ENCODE results near the gene DIPK1C. TPM values are rescaled to one million over a fixed set of nuclear protein-coding genes. Genes with fewer than 3 reads are reported as not detected.

DIPK1C gene
- total RNA-seq, 4 donors from 2014 or later: not detected

DNA sequence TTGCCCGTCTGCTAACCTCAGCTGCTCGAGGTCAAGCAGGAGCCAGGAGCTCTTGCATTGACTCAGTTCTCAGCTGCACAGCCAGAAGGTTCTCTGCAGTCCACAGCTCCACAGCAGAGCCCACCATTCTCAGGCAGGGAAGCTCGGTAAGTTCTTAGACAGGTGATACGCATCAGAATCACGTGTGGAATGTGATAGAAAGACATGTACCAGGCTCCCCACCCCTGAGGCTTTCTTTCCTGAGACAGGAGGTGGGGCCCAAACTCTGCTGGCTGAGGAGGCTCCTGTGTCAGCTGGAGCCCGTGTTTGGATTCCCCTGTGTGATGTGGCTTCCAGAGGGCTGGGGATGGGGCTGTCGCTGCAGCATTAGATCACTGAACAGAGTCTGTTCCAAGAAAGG is 28.0 kb downstream of the DIPK1C start:
- no peak for TF ChIP-seq CTCF (IDR thresholded peaks at IDR 0.05; ENCODE audit: low read depth)

- TF ChIP-seq CTCF (IDR thresholded peaks at IDR 0.05; ENCODE audit: low read depth): no peak
Measured at GRCh38 chr18:74427442-74428112, 29.5 kb downstream of the DIPK1C start.

GRCh38 chr18:74425876-74426275 is 31.2 kb downstream of the DIPK1C start:
- TF ChIP-seq CTCF (IDR thresholded peaks at IDR 0.05; ENCODE audit: low read depth): no peak

DNA sequence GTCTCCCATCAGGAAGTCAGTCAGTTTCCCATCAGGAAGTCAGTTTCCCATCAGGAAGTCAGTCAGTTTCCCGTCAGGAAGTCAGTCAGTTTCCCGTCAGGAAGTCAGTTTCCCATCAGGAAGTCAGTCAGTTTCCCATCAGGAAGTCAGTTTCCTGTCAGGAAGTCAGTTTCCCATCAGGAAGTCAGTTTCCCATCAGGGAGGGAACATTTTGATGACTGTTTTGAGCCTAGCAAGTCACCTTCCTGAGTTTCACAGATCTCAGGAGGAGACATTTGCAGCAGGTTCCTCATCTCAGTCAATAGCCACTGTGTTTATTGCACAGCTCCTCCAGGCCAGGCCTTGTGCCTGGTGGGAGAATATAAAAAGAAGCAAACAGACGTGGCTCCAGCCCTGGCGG is 31.9 kb downstream of the DIPK1C start:
- TF ChIP-seq CTCF (IDR thresholded peaks at IDR 0.05; ENCODE audit: low read depth): no peak

- TF ChIP-seq CTCF (IDR thresholded peaks at IDR 0.05; ENCODE audit: low read depth): no peak
Measured at GRCh38 chr18:74422541-74422940, 34.6 kb downstream of the DIPK1C start.

- TF ChIP-seq CTCF (IDR thresholded peaks at IDR 0.05; ENCODE audit: low read depth): no peak
Measured at GRCh38 chr18:74420926-74421325, 36.2 kb downstream of the DIPK1C start.

DNA sequence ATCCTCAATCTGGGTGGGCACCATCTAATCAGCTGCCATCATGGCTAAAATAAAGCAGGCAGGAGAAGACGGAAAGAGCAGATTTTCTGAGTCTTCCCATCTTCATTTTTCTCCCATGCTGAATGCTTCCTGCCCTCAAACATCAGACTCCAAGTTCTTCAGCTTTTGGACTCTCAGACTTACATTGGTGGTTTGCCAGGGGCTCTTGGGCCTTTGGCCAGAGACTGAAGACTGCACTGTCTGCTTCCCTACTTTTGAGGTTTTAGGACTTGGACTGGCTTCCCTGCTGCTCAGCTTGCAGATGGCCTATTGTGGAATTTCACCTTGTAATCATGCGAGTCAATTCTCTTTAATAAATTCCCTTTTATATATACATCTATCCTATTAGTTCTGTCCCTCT is 36.6 kb downstream of the DIPK1C start:
- TF ChIP-seq CTCF (IDR thresholded peaks at IDR 0.05; ENCODE audit: low read depth): no peak

Measured in subcutaneous adipose tissue (tissue), 4 donors.